Jurkat, Clone E6-1 (cell line): ENCODE results near the gene C15orf62.

Experiments used
- DNase-seq: peaks from one replicate; pipeline ENCODE4 v3.0.0-alpha.2; 2011; ENCODE audit warnings: low read depth, low spot score
- H3K4me3 ChIP-seq: 2 replicates; pipeline ENCODE4 v1.5.1; 2011; ENCODE audit warnings: mild to moderate bottlenecking, low read length, control low read depth, moderate library complexity

C15orf62 gene

GRCh38 chr15:40754883-40755811, 14.6 kb upstream of the C15orf62 start, which contains the start of gene RMDN3:
RMDN3 (minus strand) TSS chr15:40755254; CDS start chr15:40754783, 471 bp downstream.
- H3K4me3 ChIP-seq: peak within 1 kb of the TSS; percentile 95
- peak; percentile 88 for DNase-seq

DNA sequence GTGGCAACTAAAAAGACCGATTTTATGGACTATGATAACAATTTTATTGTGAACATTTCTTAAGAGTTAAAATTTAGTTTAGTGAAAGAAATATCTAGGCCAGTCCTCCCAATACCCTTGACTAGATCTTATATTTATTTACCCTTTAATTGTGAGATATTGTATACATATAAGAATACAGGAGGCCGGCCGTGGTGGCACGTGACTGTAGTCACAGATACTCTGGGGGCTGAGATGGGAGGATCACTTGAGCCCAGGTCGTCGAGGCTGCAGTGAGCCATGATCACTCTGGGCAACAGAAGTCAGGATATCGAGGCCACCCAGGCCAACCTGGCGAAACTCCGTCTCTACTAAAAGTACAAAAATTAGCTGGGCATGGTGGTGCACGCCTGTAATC, 14.0 kb upstream of the C15orf62 start:
- H3K4me3 ChIP-seq: peak overlapping the region; percentile 95
- no peak for DNase-seq

GRCh38 chr15:40756938-40757337, 12.8 kb upstream of the C15orf62 start:
- no peak for DNase-seq
- H3K4me3 ChIP-seq: no peak overlapping the region

GRCh38 chr15:40759961-40760360, 9.8 kb upstream of the C15orf62 start:
- no peak overlapping the region for H3K4me3 ChIP-seq
- no peak for DNase-seq

DNA sequence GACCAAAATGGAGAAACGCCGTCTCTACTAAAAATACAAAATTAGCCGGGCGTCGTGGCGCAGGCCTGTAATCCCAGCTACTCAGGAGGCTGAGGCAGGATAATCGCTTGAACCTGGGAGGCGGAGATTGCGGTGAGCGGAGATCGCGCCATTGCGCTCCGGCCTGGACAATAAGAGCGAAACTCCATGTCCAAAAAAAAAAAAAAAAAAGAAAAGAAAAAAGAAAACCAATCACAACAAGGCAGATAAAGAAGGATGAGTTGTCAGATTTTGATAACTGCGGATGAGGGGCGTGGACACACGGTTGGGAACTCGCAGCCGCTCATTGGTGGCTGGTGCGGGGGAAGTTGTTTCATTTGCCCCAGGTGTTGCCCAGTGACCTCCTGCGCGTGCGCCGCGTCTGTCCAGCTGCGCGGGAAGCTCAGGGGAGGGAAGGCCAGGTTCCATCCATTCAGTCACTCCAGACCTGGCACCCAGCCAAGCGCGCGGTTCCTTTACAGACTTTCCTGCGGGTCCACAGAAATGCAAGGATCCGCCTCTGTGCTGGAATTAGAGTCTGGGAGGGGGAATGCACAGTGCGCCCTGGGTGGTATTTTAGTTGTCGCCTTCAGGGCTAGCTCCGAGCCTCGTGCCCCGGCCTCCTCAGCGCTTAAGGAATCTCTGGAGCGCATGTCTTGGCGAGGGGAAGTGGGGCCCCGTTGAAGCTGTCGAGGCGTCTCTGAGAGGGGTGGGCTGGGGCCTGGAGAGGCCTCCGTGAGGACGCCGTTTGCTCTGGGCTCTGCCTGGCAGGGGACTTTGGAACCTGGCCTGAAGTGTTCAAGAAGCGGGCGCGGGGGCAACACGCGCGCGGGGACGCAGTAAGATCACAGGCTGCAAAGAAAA, 6.6 kb upstream of the C15orf62 start:
- no peak for DNase-seq
- H3K4me3 ChIP-seq: peak overlapping the region; percentile 56

DNA sequence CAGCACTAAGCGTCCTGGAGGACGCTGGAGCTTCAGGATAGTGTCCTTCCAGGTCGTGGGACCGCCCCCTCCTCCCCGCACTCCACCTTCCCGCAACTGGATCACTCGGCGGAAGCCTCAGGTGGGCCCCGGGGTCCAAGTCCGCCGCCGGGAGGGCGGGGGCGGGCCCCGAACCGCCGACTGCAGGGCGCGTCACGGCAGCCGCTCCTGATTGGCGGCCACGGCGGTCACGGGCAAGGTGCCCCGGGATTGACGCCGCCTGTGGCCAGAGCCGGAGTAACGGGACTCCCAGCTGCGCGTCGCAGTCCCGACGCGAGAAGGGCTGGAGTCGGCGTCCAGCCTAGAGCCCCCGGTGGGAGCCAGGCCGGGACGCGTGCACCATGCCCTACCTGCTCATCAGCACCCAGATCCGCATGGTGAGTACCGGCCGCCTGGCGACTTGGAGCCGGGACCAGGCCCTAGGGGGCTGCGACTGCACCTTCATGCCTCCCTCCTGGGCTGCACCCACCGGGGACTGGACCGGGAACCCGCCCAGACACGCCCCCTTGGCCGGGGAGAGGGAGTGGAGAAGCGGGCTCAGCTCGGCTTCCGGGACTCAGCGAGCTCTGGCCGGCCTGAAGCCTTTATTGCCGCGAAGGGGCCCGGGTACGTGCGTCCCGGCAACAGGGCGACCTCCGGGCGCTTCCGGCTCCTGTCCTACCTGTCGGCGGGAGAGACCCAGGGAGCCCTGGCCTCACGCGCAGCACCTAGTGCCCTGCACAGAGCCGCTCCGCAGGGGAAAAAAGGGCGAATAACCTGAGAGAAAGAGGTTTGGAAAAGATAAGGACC, 5.8 kb upstream of the C15orf62 start, which contains the start of gene GCHFR:
Gene GCHFR (plus strand): TSS at position 268 of the 828 bp plus-strand sequence. CDS start 113 bp downstream, at position 381.
- DNase-seq: no peak
- H3K4me3 ChIP-seq: peak within 1 kb of the TSS; percentile 56

GRCh38 chr15:40764629-40765103, 5.1 kb upstream of the C15orf62 start:
- H3K4me3 ChIP-seq: peak overlapping the region; percentile 56
- no peak for DNase-seq

DNA sequence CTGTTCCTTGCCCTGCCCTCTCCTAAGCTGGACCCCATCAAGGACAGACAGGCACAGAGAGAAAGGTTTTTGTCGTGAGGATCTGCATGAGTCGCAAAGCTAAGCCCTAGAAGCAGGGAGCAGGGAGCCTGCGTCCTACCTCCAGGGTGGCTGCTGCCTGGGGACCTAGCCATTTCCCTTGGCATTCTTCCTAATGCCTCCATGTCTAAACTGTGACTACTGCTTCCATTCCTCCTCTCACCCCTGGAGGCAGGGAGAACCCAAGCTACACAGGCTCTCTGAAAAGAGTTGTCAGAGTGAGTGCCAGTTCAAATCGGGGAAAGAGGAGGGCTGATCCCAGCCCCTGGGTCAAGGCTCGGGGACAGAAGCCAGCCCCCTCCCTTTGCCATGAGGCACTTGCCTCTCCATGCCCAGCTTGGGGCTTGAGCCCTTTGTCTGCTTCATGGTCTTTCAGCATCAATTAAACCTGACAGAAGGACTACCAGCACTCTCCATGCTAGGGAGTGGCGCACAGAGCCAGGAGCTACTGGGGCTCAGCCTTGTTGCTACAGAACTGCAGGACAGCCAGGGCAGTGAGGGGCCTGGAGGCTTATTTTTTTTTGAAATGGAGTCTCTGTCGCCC, 3.5 kb upstream of the C15orf62 start:
- no peak for DNase-seq
- H3K4me3 ChIP-seq: no peak overlapping the region

GRCh38 chr15:40766906-40767837, 2.6 kb upstream of the C15orf62 start:
- H3K4me3 ChIP-seq: no peak overlapping the region
- no peak for DNase-seq

- no peak overlapping the region for H3K4me3 ChIP-seq
- DNase-seq: no peak
Observed at GRCh38 chr15:40767838-40768500, 1.8 kb upstream of the C15orf62 start.

GRCh38 chr15:40768521-40769273, 1.1 kb upstream of the C15orf62 start:
- no peak for DNase-seq
- H3K4me3 ChIP-seq: no peak overlapping the region

DNA sequence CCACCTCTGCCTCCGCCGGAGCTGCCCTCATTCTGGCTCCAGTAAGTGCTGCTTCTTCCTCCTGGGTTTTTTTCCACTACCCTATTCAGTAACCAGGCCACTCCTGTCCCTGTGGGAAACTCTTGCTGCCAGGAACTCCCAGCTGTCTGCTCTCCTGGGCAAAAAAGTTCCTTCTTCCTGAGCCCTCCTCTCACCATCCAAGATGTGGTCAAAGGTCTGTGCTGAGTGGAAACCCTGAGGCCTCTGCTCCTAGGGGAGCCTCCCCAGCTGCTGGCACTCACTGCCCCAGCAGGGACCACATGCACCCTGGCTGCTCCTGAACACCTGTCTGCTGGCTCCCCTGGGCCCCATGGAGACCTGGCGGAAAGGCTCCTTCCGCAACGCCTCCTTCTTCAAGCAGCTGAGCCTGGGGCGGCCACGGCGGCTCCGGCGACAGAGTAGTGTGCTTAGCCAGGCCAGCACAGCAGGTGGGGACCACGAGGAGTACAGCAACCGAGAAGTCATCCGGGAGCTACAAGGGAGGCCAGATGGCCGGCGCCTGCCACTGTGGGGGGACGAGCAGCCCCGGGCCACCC, 454 bp downstream of the C15orf62 start:
- H3K4me3 ChIP-seq: no peak overlapping the region
- no peak for DNase-seq

DNA sequence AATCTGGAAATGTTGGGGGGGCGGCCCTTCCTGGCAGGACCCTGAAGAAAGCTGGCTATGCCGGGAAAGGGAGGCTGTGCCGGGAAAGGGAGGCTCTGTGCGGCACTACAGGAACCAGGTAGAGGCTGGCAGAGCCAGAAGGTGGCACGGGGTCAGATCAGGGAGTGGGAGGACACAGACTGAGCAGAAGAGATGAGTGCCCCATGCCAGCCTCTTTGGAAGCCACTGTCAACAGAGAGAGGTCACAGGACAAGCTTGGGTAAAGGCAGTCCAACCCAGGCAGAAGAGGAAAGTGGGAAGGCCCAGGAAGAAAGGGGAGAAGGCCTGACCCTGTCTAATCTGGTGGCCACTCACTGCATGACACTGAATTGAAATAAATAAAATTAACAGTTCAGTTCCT, 1.5 kb downstream of the C15orf62 start:
- no peak overlapping the region for H3K4me3 ChIP-seq
- DNase-seq: no peak

GRCh38 chr15:40772014-40772413, 2.2 kb downstream of the C15orf62 start:
- no peak overlapping the region for H3K4me3 ChIP-seq
- no peak for DNase-seq

- no peak overlapping the region for H3K4me3 ChIP-seq
- DNase-seq: no peak
Observed at GRCh38 chr15:40773496-40773895, 3.7 kb downstream of the C15orf62 start.

GRCh38 chr15:40773902-40774301, 4.1 kb downstream of the C15orf62 start:
- no peak overlapping the region for H3K4me3 ChIP-seq
- DNase-seq: no peak
